Kidney capillary endothelial cell (primary cell): Measurements from ENCODE around the gene SAMD15.
"Not testable (repeated sequence)": the region's sequence is repeated elsewhere in the genome, so short reads cannot be mapped to it uniquely, and the experiment has no call there.

ENCODE experiments used
- DNase-seq: peaks from one replicate; pipeline ENCODE4 v3.0.0-alpha.2; 2018; ENCODE audit warnings: low spot score

SAMD15 gene

GRCh38 chr14:77376771-77377501, at the start of gene SAMD15, which contains the start of gene TMED8:
SAMD15 (plus strand) TSS chr14:77377379; CDS start chr14:77377419, 40 bp downstream.
TMED8 (minus strand) TSS chr14:77377094; CDS start chr14:77377053, 41 bp downstream.
- DNase-seq, result peak; percentile 81

GRCh38 chr14:77329872-77330271, 47.3 kb upstream of the SAMD15 start:
- DNase-seq, result no peak

GRCh38 chr14:77335576-77335975, 41.6 kb upstream of the SAMD15 start:
- no peak for DNase-seq

- not testable (repeated sequence) for DNase-seq
Measured at GRCh38 chr14:77337255-77337654, 39.9 kb upstream of the SAMD15 start.

- no peak for DNase-seq
Measured at GRCh38 chr14:77337880-77338279, 39.3 kb upstream of the SAMD15 start.

GRCh38 chr14:77338302-77338701, 38.9 kb upstream of the SAMD15 start:
- no peak for DNase-seq

- no peak for DNase-seq
Measured at GRCh38 chr14:77339407-77339806, 37.8 kb upstream of the SAMD15 start.

- no peak for DNase-seq
Measured at GRCh38 chr14:77340389-77340788, 36.8 kb upstream of the SAMD15 start.

GRCh38 chr14:77342726-77343397, 34.3 kb upstream of the SAMD15 start:
- DNase-seq, result no peak

GRCh38 chr14:77343662-77344061, 33.5 kb upstream of the SAMD15 start:
- no peak for DNase-seq

- no peak for DNase-seq
Measured at GRCh38 chr14:77344377-77344996, 32.7 kb upstream of the SAMD15 start.

GRCh38 chr14:77346495-77346894, 30.7 kb upstream of the SAMD15 start:
- DNase-seq, result no peak

GRCh38 chr14:77347751-77348150, 29.4 kb upstream of the SAMD15 start:
- no peak for DNase-seq

- no peak for DNase-seq
Measured at GRCh38 chr14:77353469-77354141, 23.6 kb upstream of the SAMD15 start.

- no peak for DNase-seq
Measured at GRCh38 chr14:77355811-77356210, 21.4 kb upstream of the SAMD15 start.

- DNase-seq, result no peak
Measured at GRCh38 chr14:77356899-77357298, 20.3 kb upstream of the SAMD15 start.

GRCh38 chr14:77359626-77360025, 17.6 kb upstream of the SAMD15 start:
- DNase-seq, result no peak

GRCh38 chr14:77364146-77364545, 13.0 kb upstream of the SAMD15 start:
- DNase-seq, result no peak

- peak; percentile 32 for DNase-seq
Measured at GRCh38 chr14:77369285-77369684, 7.9 kb upstream of the SAMD15 start.

GRCh38 chr14:77372304-77372841, 4.8 kb upstream of the SAMD15 start:
- no peak for DNase-seq

GRCh38 chr14:77375164-77375950, 1.8 kb upstream of the SAMD15 start:
- no peak for DNase-seq
